Activated CD4-positive, alpha-beta T cell treated with anti-CD3 and anti-CD28 coated beads, Interleukin-2, Interleukin-4, amounts not matched to agents 100 ng/mL and 50 ng/mL, durations not matched to agents 16 hours and 8 hours (primary cell): ENCODE results near the gene TECPR2.
A peak's percentile ranks its signal among the peaks of the same experiment; 100 is the strongest.
"Not testable (repeated sequence)": the region's sequence is repeated elsewhere in the genome, so short reads cannot be mapped to it uniquely, and the experiment has no call there.

Experiments
- DNase-seq: peaks from one replicate; pipeline ENCODE4 v3.0.0-alpha.2; 2020; ENCODE audit warnings: low spot score

Gene TECPR2

GRCh38 chr14:102333795-102334705 is 28.7 kb upstream of the TECPR2 start:
- DNase-seq = no peak

- no peak for DNase-seq
Measured at GRCh38 chr14:102335163-102335562, 27.6 kb upstream of the TECPR2 start.

- no peak for DNase-seq
Measured at GRCh38 chr14:102338724-102339123, 24.0 kb upstream of the TECPR2 start.

GRCh38 chr14:102341566-102341965 is 21.2 kb upstream of the TECPR2 start:
- no peak for DNase-seq

GRCh38 chr14:102342238-102342637 is 20.5 kb upstream of the TECPR2 start:
- DNase-seq = no peak

- no peak for DNase-seq
Measured at GRCh38 chr14:102344084-102344483, 18.7 kb upstream of the TECPR2 start.

GRCh38 chr14:102344485-102344884 is 18.3 kb upstream of the TECPR2 start:
- no peak for DNase-seq

GRCh38 chr14:102345232-102345631 is 17.5 kb upstream of the TECPR2 start:
- no peak for DNase-seq

- DNase-seq = no peak
Measured at GRCh38 chr14:102346645-102347044, 16.1 kb upstream of the TECPR2 start.

- no peak for DNase-seq
Measured at GRCh38 chr14:102348376-102348775, 14.4 kb upstream of the TECPR2 start.

- no peak for DNase-seq
Measured at GRCh38 chr14:102351023-102351422, 11.7 kb upstream of the TECPR2 start.

GRCh38 chr14:102351593-102351992 is 11.1 kb upstream of the TECPR2 start:
- not testable (repeated sequence) for DNase-seq

- DNase-seq = no peak
Measured at GRCh38 chr14:102352213-102352612, 10.5 kb upstream of the TECPR2 start.

- DNase-seq = no peak
Measured at GRCh38 chr14:102353126-102353619, 9.6 kb upstream of the TECPR2 start.

GRCh38 chr14:102356280-102356679 is 6.5 kb upstream of the TECPR2 start:
- DNase-seq = no peak

GRCh38 chr14:102359341-102359740 is 3.4 kb upstream of the TECPR2 start:
- no peak for DNase-seq

GRCh38 chr14:102360388-102360787 is 2.4 kb upstream of the TECPR2 start:
- no peak for DNase-seq

- peak; percentile 68 for DNase-seq
Measured at GRCh38 chr14:102362084-102362483, 657 bp upstream of the TECPR2 start.

GRCh38 chr14:102363182-102363943 is 622 bp downstream of the TECPR2 start:
- DNase-seq = no peak

- no peak for DNase-seq
Measured at GRCh38 chr14:102370305-102370809, 7.6 kb downstream of the TECPR2 start.

GRCh38 chr14:102371361-102371760 is 8.6 kb downstream of the TECPR2 start:
- no peak for DNase-seq

GRCh38 chr14:102373110-102373509 is 10.4 kb downstream of the TECPR2 start:
- DNase-seq = no peak

GRCh38 chr14:102374264-102374663 is 11.5 kb downstream of the TECPR2 start:
- DNase-seq = no peak
